GM23338 (cell line): ENCODE measurements around the gene LAYN. TPM values are rescaled to one million over a fixed set of nuclear protein-coding genes. Genes with fewer than 3 reads are reported as not detected.

ENCODE experiments used
- ATAC-seq: fragments of 200-7000 bp; cut with Tn5 transposase; 3 replicates; pipeline ENCODE4 v1.9.1; 2020
- DNase-seq: peaks from one replicate; pipeline ENCODE4 v3.0.0-alpha.2; 2015; ENCODE audit warnings: low spot score
- H2AFZ ChIP-seq: fragments of 200-600 bp; sonication (generic); 2 replicates; pipeline ENCODE4 v1.8.0; 2016; ENCODE audit warnings: antibody characterized with exemption, mild to moderate bottlenecking, moderate library complexity
- H3F3A ChIP-seq: fragments of 200-600 bp; sonication (generic); replicated peaks from 2 replicates; pipeline ENCODE4 v1.8.0; 2017; ENCODE audit warnings: antibody characterized with exemption, mixed run types, low read depth
- H3K27ac ChIP-seq: fragments of 200-600 bp; sonication (generic); 2 replicates; pipeline ENCODE4 v1.6.1; 2016; ENCODE audit warnings: low read depth
- H3K27me3 ChIP-seq: fragments of 200-600 bp; sonication (generic); 2 replicates; pipeline ENCODE4 v1.8.0; 2016; ENCODE audit warnings: mild to moderate bottlenecking, mixed run types, moderate library complexity; ENCODE audit not compliant: insufficient read depth
- H3K36me3 ChIP-seq: fragments of 200-600 bp; sonication (generic); 2 replicates; pipeline ENCODE4 v1.8.0; 2016; ENCODE audit warnings: mild to moderate bottlenecking; ENCODE audit not compliant: insufficient read depth
- H3K4me1 ChIP-seq: fragments of 200-600 bp; sonication (generic); 2 replicates; pipeline ENCODE4 v1.8.0; 2016; ENCODE audit warnings: mild to moderate bottlenecking, moderate library complexity; ENCODE audit not compliant: insufficient read depth
- H3K4me2 ChIP-seq: fragments of 200-600 bp; sonication (generic); 2 replicates; pipeline ENCODE4 v1.7.1; 2017; ENCODE audit warnings: mixed run types
- H3K4me3 ChIP-seq: fragments of 200-600 bp; sonication (generic); 2 replicates; pipeline ENCODE4 v1.6.1; 2016; ENCODE audit warnings: mixed run types
- H3K79me2 ChIP-seq: fragments of 200-600 bp; sonication (generic); replicated peaks from 2 replicates; pipeline ENCODE4 v1.8.0; 2017; ENCODE audit warnings: mild to moderate bottlenecking; ENCODE audit not compliant: insufficient read depth
- H3K9me2 ChIP-seq: fragments of 200-600 bp; sonication (generic); 2 replicates; pipeline ENCODE4 v1.8.0; 2017; ENCODE audit not compliant: insufficient read depth
- H4K20me1 ChIP-seq: fragments of 200-600 bp; sonication (generic); replicated peaks from 2 replicates; pipeline ENCODE4 v1.8.0; 2017; ENCODE audit warnings: mild to moderate bottlenecking; ENCODE audit not compliant: insufficient read depth
- H3K27ac Mint-ChIP-seq: 2 replicates; pipeline ENCODE4 v1.8.0; 2020; ENCODE audit warnings: inconsistent platforms, mild to moderate bottlenecking, moderate library complexity, mixed read lengths
- H3K27me3 Mint-ChIP-seq: 3 replicates; pipeline ENCODE4 v1.8.0; 2022; ENCODE audit warnings: low read depth, mild to moderate bottlenecking, moderate library complexity, mixed read lengths, inconsistent platforms; ENCODE audit not compliant: insufficient read depth, poor library complexity
- H3K36me3 Mint-ChIP-seq: 3 replicates; pipeline ENCODE4 v1.8.0; 2021; ENCODE audit warnings: low read depth, mild to moderate bottlenecking, inconsistent platforms, moderate library complexity, mixed read lengths
- H3K4me1 Mint-ChIP-seq: 3 replicates; pipeline ENCODE4 v1.8.0; 2020; ENCODE audit warnings: mild to moderate bottlenecking, inconsistent platforms, mixed read lengths
- H3K4me3 Mint-ChIP-seq: 3 replicates; pipeline ENCODE4 v1.8.0; 2021; ENCODE audit warnings: moderate library complexity, mild to moderate bottlenecking, inconsistent platforms, mixed read lengths
- H3K9me3 Mint-ChIP-seq: 3 replicates; pipeline ENCODE4 v1.8.0; 2020; ENCODE audit warnings: moderate library complexity, mild to moderate bottlenecking, inconsistent platforms, mixed read lengths
- CREB1 ChIP-seq: fragments of 250-450 bp; sonication (Bioruptor Pico); IDR thresholded peaks from 2 replicates; pipeline ENCODE4 v1.5.0; 2020; ENCODE audit warnings: low read depth, mild to moderate bottlenecking, moderate library complexity
- CTCF ChIP-seq, 2 experiments: fragments of 200-600 bp in 1 of 2; sonication (generic) in 1 of 2; conservative IDR thresholded peaks; 2 replicates each; pipeline versions ENCODE4 v1.5.1 to v1.6.1; 2016 to 2017; ENCODE audit warnings: antibody characterized with exemption in 2 of 2, low read depth in 2 of 2, mild to moderate bottlenecking in 2 of 2, moderate library complexity in 1 of 2
- EZH2 ChIP-seq: fragments of 200-600 bp; sonication (generic); IDR thresholded peaks from one replicate; pipeline ENCODE4 v1.8.0; 2017; ENCODE audit warnings: antibody characterized with exemption, mild to moderate bottlenecking, low read depth; ENCODE audit not compliant: unreplicated experiment
- EZH2phosphoT487 ChIP-seq: fragments of 200-600 bp; sonication (generic); IDR thresholded peaks from one replicate; pipeline ENCODE4 v1.8.1; 2018; ENCODE audit warnings: antibody characterized with exemption; ENCODE audit not compliant: unreplicated experiment
- POLR2AphosphoS5 ChIP-seq: IDR thresholded peaks from 2 replicates; pipeline ENCODE4 v1.6.1; 2016; ENCODE audit warnings: antibody characterized with exemption, low read depth
- REST ChIP-seq: IDR thresholded peaks from one replicate; pipeline ENCODE4 v1.6.1; 2018; ENCODE audit warnings: antibody characterized with exemption; ENCODE audit not compliant: unreplicated experiment
- STAT1 ChIP-seq: IDR thresholded peaks from one replicate; pipeline ENCODE4 v1.6.1; 2016; ENCODE audit warnings: antibody characterized with exemption; ENCODE audit not compliant: unreplicated experiment
- ZNF114 ChIP-seq: fragments of 250-450 bp; sonication (Bioruptor Pico); IDR thresholded peaks from 2 replicates; pipeline ENCODE4 v1.5.0; 2020; ENCODE audit warnings: mild to moderate bottlenecking, moderate library complexity
- ZNF331 ChIP-seq: fragments of 250-450 bp; sonication (Bioruptor Pico); IDR thresholded peaks from 2 replicates; pipeline ENCODE4 v1.5.0; 2020; ENCODE audit warnings: low read depth, mild to moderate bottlenecking, moderate library complexity
- long read RNA-seq: library from polyadenylated mRNA; unstranded; transcript quantifications from one replicate; pipeline ENCODE4 v2.0.0, GENCODE V29; 2020; ENCODE audit not compliant: unreplicated experiment
- polyA plus RNA-seq: library from polyadenylated mRNA; unstranded; fragments of >200 nt; fragmentation: Nextera tagmentation; extraction: Ambion mirVana; gene quantifications from 2 replicates; pipeline ENCODE4 v1.2.1, GENCODE V29; 2016
- total RNA-seq: library from RNA; depleted of rRNA; stranded (reverse); fragments of >200 nt; shearing (Covaris generic); gene quantifications from 2 replicates; pipeline ENCODE4 v1.2.3, GENCODE V29; 2014; rRNA removed
- TF ChIP-seq, protein P1 (sequence below): IDR thresholded peaks from 2 replicates; pipeline ENCODE4 v1.6.1; 2016; ENCODE audit warnings: antibody characterized with exemption

The LAYN gene
- total RNA-seq = 4.3 and 6.8 TPM in 2 replicates
- 6.8 and 7.9 TPM in 2 replicates for polyA plus RNA-seq
- long read RNA-seq, partial matches to known transcripts = 3 of 6 reads
- long read RNA-seq, other reads (novel, unspliced or antisense) = 0 of 6 reads

- Histone ChIP-seq H2AFZ (peak within 1 kb of the TSS; percentile 100), H3K27ac (no peak within 1 kb of the TSS), H3K36me3 (no peaks in the 10 kb centered on the region), H3K4me2 (peak within 1 kb of the TSS; percentile 95), H3K9me2 (no peaks in the 10 kb centered on the region; the same call in 1 of the 2 replicates), H3K27me3 (peaks cover 59% of the 10 kb centered on the region), H3K79me2 (no peaks in the 10 kb centered on the region), H4K20me1 (no peaks in the 10 kb centered on the region), H3K4me3 (peak within 1 kb of the TSS; percentile 89), H3F3A (no peaks in the 10 kb centered on the region), H3K4me1 (peaks cover 20% of the 10 kb centered on the region)
- DNase-seq = peak; percentile 81
- H3K27ac Mint-ChIP-seq = no peak within 1 kb of the TSS
- H3K4me3 Mint-ChIP-seq = peak within 1 kb of the TSS; percentile 77
- H3K36me3 Mint-ChIP-seq = no peaks in the 10 kb centered on the region; the same call in 1 of the 3 replicates
- peaks cover 50% of the 10 kb centered on the region for H3K27me3 Mint-ChIP-seq
- peaks cover 25% of the 10 kb centered on the region; the same call in 2 of the 3 replicates for H3K4me1 Mint-ChIP-seq
- TF ChIP-seq ZNF331 (no peak), ZNF114 (no peak), CREB1 (CRISPR knock-in tag) (peak; percentile 63), STAT1 (no peak), CTCF (conservative IDR thresholded peaks at IDR 0.05; ENCODE audit: low read depth in 2 of 2) (no peak), POLR2AphosphoS5 (peak; percentile 66), EZH2 (peak; percentile 65)
- peak; percentile 71 for ATAC-seq
- no peaks in the 10 kb centered on the region; the same call in 2 of the 3 replicates for H3K9me3 Mint-ChIP-seq
These were observed at the start of gene LAYN for GRCh38 chr11:111540114-111540936. TSS of gene LAYN (plus strand) at chr11:111540720. CDS start at chr11:111540844, 124 bp downstream.

DNA sequence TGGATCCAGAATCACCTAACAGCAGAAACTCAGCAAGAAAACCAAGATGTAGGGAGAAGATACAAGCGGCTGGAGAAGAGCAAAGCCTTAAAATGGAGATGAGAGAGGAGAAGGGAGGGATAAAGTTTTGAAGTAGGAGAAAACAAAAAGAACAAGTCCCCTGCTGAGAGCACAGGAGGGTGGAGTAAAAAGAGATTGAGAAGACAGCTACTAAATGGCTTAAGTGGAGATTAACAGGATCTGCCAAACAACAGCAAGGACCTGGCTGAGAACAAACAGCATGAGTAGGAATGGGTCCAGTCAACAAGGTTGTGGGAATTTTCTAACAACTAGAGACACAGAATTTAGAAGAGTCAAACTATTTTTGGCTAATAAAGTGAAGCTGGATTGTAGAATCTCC is 46.5 kb upstream of the LAYN start:
- H4K20me1 ChIP-seq = no peaks in the 10 kb centered on the region
- H3K79me2 ChIP-seq = no peaks in the 10 kb centered on the region
- peak overlapping the region; percentile 81; the same call in 1 of the 2 replicates for H2AFZ ChIP-seq
- H3F3A ChIP-seq = no peaks in the 10 kb centered on the region
- Mint-ChIP-seq H3K4me3 (no peak overlapping the region), H3K27me3 (peaks cover 7% of the 10 kb centered on the region), H3K9me3 (no peaks in the 10 kb centered on the region), H3K36me3 (no peaks in the 10 kb centered on the region), H3K27ac (no peak overlapping the region; the same call in 1 of the 2 replicates), H3K4me1 (peaks cover 11% of the 10 kb centered on the region; the same call in 2 of the 3 replicates)
- H3K9me2 ChIP-seq = peaks cover 4% of the 10 kb centered on the region; the same call in 1 of the 2 replicates
- H3K27ac ChIP-seq = no peak overlapping the region
- no peaks in the 10 kb centered on the region for H3K27me3 ChIP-seq
- H3K4me2 ChIP-seq = no peak overlapping the region
- ATAC-seq (peak; percentile 58), DNase-seq (no peak)
- no peak overlapping the region for H3K4me3 ChIP-seq
- no peaks in the 10 kb centered on the region for H3K4me1 ChIP-seq
- H3K36me3 ChIP-seq = no peaks in the 10 kb centered on the region
- TF ChIP-seq POLR2AphosphoS5 = no peak
- no peak for TF ChIP-seq EZH2phosphoT487
- TF ChIP-seq, protein P1, sequence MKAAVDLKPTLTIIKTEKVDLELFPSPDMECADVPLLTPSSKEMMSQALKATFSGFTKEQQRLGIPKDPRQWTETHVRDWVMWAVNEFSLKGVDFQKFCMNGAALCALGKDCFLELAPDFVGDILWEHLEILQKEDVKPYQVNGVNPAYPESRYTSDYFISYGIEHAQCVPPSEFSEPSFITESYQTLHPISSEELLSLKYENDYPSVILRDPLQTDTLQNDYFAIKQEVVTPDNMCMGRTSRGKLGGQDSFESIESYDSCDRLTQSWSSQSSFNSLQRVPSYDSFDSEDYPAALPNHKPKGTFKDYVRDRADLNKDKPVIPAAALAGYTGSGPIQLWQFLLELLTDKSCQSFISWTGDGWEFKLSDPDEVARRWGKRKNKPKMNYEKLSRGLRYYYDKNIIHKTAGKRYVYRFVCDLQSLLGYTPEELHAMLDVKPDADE = no peak
- TF ChIP-seq STAT1 = no peak
- TF ChIP-seq CREB1 (CRISPR knock-in tag) = no peak
- no peak for TF ChIP-seq REST
- TF ChIP-seq CTCF (conservative IDR thresholded peaks at IDR 0.05; ENCODE audit: low read depth in 2 of 2) = no peak
